Hepatocyte (in vitro differentiated cells): ENCODE data around the gene RBM48.

Source experiments
- CTCF ChIP-seq: fragments of 200-600 bp; sonication (generic); IDR thresholded peaks from 2 replicates; pipeline ENCODE4 v1.5.1; 2016; ENCODE audit warnings: antibody characterized with exemption, mild to moderate bottlenecking; ENCODE audit not compliant: poor library complexity
- EZH2phosphoT487 ChIP-seq: fragments of 200-600 bp; sonication (generic); IDR thresholded peaks from one replicate; pipeline ENCODE4 v1.6.1; 2018; ENCODE audit warnings: antibody characterized with exemption, mild to moderate bottlenecking, low read depth, moderate library complexity; ENCODE audit not compliant: unreplicated experiment, severe bottlenecking

DNA sequence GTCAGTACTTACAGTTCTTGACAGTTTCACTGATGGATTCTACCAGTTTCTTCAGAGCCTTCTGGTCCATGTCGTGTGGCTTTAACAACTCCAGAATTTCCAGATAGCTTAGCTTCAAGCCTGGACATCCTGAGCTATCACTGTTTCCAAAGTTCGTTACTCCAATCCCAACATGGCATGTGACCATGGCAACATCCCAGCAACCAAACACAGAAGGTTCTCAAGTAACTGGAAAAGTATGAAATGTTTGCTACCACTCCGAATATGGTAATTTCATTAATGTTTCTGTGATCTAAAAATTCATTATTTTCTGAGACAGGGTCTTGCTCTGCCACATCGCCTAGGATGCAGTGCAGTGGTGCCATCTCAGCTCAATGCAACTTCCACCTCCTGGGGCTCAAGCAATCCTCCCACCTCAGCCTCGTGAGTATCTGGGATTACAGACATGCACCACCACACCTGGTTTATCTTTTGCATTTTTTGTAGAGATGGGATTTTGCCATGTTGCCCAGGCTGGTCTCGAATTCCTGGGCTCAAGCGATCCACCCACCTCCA, 29.3 kb downstream of the RBM48 start:
- TF ChIP-seq EZH2phosphoT487, result no peak
- no peak for TF ChIP-seq CTCF
